Muscle layer of colon (tissue), 2 donors: Measurements from ENCODE around the gene CACNA2D1.

Experiments
- H3K27ac ChIP-seq: one replicate; pipeline ENCODE4 v1.7.0; 2013; ENCODE audit warnings: low read depth, mild to moderate bottlenecking, low read length, moderate library complexity
- H3K27me3 ChIP-seq, 2 donors: one replicate each; pipeline ENCODE4 v1.7.0; 2013; ENCODE audit warnings: low read length in 2 of 2, mild to moderate bottlenecking in 2 of 2; ENCODE audit not compliant: insufficient read depth in 2 of 2, control insufficient read depth in 1 of 2
- H3K36me3 ChIP-seq: one replicate; pipeline ENCODE4 v1.7.0; 2013; ENCODE audit warnings: mild to moderate bottlenecking, low read length; ENCODE audit not compliant: insufficient read depth
- H3K4me1 ChIP-seq: one replicate; pipeline ENCODE4 v1.7.0; 2013; ENCODE audit warnings: mild to moderate bottlenecking, low read length; ENCODE audit not compliant: insufficient read depth
- H3K4me3 ChIP-seq, 2 donors: one replicate each; pipeline ENCODE4 v1.7.0; 2013; ENCODE audit warnings: low read length in 2 of 2, low read depth in 1 of 2, mild to moderate bottlenecking in 1 of 2, moderate library complexity in 1 of 2
- H3K9ac ChIP-seq: one replicate; pipeline ENCODE4 v1.7.0; 2013; ENCODE audit warnings: low read length
- H3K9me3 ChIP-seq: one replicate; pipeline ENCODE4 v1.7.0; 2013; ENCODE audit warnings: mild to moderate bottlenecking, low read length
- donor health status: abdominal sarcoma.
- donor health status: Adenocarcinoma of cecum.

Gene CACNA2D1

DNA sequence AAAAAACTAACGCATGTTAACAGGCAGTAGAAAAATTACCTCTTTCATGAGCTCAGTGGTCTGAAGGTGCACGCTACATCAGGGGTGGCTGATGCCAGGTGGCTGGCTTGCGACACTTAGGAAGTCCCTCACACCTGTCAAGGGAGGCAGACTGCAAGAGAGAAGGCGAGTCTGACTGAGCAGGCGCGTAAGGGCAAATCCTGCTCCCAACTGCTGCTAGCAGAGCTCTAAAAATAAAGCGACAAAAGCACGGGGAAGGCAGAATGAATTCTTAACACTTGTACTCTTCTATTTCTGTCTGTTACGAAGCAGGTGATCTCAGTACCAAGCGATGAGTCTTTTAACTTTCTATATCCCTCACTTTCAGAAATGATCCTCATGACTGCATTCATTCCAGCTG is 33.1 kb downstream of the CACNA2D1 start:
- peaks cover 7% of the 10 kb centered on the region for H3K4me1 ChIP-seq

DNA sequence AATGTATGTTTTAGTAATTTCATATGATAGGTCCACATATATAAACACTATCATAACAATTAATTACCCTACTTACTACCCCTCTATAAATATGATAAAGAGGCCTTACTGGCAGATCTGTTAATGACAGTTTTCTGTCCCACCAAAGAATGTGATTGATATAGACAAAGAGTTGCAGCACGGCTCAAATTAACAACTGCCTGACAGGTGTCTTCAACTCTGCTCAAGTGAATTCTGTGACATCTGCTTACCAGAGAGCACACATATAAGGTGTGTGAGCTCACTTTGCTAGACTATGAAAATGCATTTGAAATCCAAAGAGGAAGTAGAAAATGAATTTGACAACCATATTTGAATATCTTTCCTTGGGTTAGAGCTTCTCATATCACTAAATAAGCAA is 36.6 kb downstream of the CACNA2D1 start:
- Histone ChIP-seq H3K27ac (no peak overlapping the region), H3K27me3 (no peaks in the 10 kb centered on the region), H3K4me3 (no peak overlapping the region), H3K9me3 (no peaks in the 10 kb centered on the region), H3K36me3 (no peaks in the 10 kb centered on the region), H3K9ac (no peak overlapping the region), H3K4me1 (no peaks in the 10 kb centered on the region)

More for the DNA sequence above, 33.1 kb downstream of the CACNA2D1 start:
- Histone ChIP-seq H3K4me3 (peak overlapping the region in 1 of 2 donors; percentile 42), H3K9me3 (no peaks in the 10 kb centered on the region), H3K27ac (no peak overlapping the region), H3K27me3 (no peaks in the 10 kb centered on the region), H3K36me3 (no peaks in the 10 kb centered on the region), H3K9ac (peak overlapping the region; percentile 17)

DNA sequence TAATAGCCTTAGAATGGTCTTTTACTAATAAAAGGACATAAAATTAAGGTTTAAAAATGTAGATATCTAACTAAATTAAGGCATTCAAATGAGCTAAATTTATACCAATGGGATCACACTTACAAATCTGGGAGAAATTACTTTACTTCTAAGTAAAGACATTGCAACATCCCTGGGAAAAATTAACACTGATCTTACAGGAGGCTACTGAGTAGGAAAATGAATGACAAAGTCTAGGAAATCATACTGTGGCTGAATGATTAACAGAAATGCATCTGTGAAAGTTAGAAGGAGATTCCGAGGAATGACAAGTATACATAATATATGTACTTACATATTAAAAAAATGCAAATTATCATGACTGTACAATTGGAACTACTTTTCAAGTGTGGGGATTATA is 38.3 kb downstream of the CACNA2D1 start:
- no peak overlapping the region for H3K27ac ChIP-seq
- H3K9ac ChIP-seq, result no peak overlapping the region
- no peak overlapping the region for H3K4me3 ChIP-seq
- no peaks in the 10 kb centered on the region for H3K9me3 ChIP-seq
- no peaks in the 10 kb centered on the region for H3K27me3 ChIP-seq
- no peaks in the 10 kb centered on the region for H3K4me1 ChIP-seq
- no peaks in the 10 kb centered on the region for H3K36me3 ChIP-seq

DNA sequence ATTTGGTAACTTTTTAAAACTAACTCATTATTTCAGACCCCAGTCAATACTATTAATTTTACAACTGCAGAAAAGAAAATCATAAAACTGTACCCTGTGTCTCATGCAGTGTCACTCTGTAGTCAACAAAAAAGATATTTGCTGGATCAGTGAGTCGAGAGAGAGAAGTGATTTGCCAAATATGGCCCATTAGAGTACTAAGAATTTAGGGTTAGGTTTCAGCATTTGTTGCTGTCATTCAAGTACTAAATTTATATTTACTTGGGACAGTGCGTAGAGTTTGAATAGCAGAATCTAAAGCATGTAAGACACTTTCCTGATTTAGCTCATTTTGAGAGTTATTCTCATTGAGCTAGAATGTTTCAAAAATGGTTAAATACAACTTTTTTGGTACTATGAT is 38.9 kb downstream of the CACNA2D1 start:
- no peak overlapping the region for H3K9ac ChIP-seq
- no peaks in the 10 kb centered on the region for H3K4me1 ChIP-seq
- H3K27me3 ChIP-seq, result no peaks in the 10 kb centered on the region
- no peak overlapping the region for H3K4me3 ChIP-seq
- H3K9me3 ChIP-seq, result no peaks in the 10 kb centered on the region
- H3K27ac ChIP-seq, result no peak overlapping the region
- no peaks in the 10 kb centered on the region for H3K36me3 ChIP-seq

DNA sequence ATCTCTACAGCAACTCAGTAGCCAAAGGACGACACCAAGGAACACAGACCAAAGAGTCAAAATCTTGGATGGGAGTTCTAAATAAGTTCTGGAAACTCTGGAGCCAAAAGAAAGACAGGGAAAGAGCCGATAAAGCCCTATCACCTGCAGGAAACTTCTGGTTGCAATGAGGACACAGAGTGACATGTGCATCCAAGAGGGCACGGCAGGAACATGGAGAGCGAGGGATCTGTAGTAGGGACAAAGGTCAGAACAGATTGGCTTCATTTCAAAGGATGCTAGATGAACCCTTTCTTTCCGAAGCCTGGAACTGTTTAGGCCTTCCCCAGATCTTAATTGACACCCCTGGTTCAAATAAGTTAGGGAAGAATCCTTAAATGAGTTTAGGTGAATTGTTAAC is 39.5 kb downstream of the CACNA2D1 start:
- H3K27me3 ChIP-seq, result no peaks in the 10 kb centered on the region
- no peak overlapping the region for H3K27ac ChIP-seq
- H3K9ac ChIP-seq, result no peak overlapping the region
- no peak overlapping the region for H3K4me3 ChIP-seq
- H3K4me1 ChIP-seq, result no peaks in the 10 kb centered on the region
- no peaks in the 10 kb centered on the region for H3K36me3 ChIP-seq
- no peaks in the 10 kb centered on the region for H3K9me3 ChIP-seq

DNA sequence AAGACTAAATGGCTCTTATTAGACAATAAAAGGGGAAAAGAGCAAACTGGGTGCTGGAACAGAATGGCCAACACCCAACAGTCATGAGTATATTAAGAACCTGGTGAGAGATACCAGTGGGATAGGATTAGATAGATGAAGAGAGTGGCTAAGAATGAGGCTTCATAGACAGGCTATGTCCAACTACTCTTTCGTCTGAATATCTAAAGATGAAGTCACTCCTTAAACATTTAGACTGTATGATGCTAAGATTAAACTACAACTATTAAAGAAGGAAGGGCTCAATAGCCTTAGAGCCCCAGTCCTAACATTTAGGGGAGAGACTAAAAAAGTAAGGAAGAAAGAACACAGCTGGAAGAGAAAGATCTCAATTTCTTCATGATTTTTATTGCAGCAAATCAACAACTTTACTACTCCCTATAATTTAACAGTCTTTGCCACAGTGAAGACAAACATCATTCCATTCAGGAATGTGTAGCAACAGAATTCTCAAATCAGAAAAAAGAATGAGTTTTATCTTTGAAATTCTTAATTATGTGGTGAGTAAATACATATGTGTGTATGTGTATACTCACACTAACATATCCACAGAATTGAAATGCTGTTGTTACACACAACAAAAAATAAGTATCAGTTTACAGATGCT is 45.6 kb downstream of the CACNA2D1 start:
- Histone ChIP-seq H3K27ac (no peak overlapping the region), H3K4me3 (no peak overlapping the region), H3K9ac (no peak overlapping the region), H3K9me3 (no peaks in the 10 kb centered on the region), H3K4me1 (no peaks in the 10 kb centered on the region), H3K36me3 (no peaks in the 10 kb centered on the region), H3K27me3 (no peaks in the 10 kb centered on the region)

DNA sequence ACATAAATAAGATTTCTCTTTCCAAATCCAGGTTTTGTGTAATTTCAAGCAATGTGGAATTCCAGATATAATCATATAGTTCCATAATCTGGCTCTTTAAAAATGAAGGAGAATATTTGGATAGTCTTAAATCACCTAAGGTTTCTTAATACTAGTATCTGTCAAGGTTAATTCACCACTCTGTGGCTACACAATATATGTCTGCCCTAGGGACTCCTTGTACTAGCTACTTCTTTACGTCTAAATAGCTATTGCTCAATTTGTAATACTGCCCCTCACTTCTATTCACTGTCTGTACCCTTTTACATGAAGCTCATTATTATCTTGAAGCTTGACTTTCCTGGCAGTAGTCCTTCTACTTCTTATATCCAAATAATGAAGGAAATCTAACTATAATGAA is 47.2 kb downstream of the CACNA2D1 start:
- no peaks in the 10 kb centered on the region for H3K4me1 ChIP-seq
- H3K27ac ChIP-seq, result no peak overlapping the region
- H3K9me3 ChIP-seq, result no peaks in the 10 kb centered on the region
- H3K4me3 ChIP-seq, result no peak overlapping the region
- H3K27me3 ChIP-seq, result no peaks in the 10 kb centered on the region
- no peak overlapping the region for H3K9ac ChIP-seq
- no peaks in the 10 kb centered on the region for H3K36me3 ChIP-seq

DNA sequence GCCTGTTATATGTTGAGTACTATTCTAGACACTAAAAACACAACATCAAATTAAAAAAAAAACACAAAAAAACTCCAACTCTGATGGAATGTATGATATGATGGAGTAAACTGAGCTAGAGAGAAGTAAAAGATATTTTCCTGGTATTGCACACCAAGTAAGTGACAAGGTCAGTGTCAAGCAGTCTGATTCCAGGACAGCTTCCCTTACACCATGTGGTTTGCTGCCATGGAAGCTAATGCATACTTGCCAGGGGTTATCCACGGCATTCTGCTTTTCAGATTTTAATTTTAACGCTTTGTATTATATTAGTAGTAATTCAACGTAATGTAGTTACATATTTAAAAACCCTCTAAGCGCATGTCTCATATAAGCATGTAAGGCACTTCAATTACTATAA is 48.4 kb downstream of the CACNA2D1 start:
- H3K27ac ChIP-seq, result no peak overlapping the region
- no peaks in the 10 kb centered on the region for H3K9me3 ChIP-seq
- H3K27me3 ChIP-seq, result no peaks in the 10 kb centered on the region
- no peak overlapping the region for H3K4me3 ChIP-seq
- no peak overlapping the region for H3K9ac ChIP-seq
- no peaks in the 10 kb centered on the region for H3K36me3 ChIP-seq
- H3K4me1 ChIP-seq, result no peaks in the 10 kb centered on the region

DNA sequence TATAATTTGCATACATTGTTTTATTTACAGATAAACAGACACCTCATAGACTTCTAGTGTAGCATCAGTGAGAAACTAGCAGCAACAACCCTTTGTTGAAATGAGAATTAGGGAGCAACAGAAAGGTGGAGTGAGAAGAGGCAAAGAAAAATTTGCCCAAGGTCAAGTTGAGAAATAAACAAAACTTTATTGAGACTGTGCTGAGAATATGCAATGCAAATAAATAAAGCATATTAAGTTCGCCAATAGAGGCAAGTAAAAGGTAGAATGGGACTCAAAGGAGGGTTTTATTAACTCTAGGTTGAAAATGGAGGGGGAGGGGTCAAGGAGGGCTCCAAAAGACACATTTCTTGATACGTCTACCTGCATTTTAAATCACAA is 49.7 kb downstream of the CACNA2D1 start:
- H3K9me3 ChIP-seq, result no peaks in the 10 kb centered on the region
- no peaks in the 10 kb centered on the region for H3K4me1 ChIP-seq
- H3K27me3 ChIP-seq, result no peaks in the 10 kb centered on the region
- H3K36me3 ChIP-seq, result no peaks in the 10 kb centered on the region
- no peak overlapping the region for H3K9ac ChIP-seq
- no peak overlapping the region for H3K4me3 ChIP-seq
- no peak overlapping the region for H3K27ac ChIP-seq

DNA sequence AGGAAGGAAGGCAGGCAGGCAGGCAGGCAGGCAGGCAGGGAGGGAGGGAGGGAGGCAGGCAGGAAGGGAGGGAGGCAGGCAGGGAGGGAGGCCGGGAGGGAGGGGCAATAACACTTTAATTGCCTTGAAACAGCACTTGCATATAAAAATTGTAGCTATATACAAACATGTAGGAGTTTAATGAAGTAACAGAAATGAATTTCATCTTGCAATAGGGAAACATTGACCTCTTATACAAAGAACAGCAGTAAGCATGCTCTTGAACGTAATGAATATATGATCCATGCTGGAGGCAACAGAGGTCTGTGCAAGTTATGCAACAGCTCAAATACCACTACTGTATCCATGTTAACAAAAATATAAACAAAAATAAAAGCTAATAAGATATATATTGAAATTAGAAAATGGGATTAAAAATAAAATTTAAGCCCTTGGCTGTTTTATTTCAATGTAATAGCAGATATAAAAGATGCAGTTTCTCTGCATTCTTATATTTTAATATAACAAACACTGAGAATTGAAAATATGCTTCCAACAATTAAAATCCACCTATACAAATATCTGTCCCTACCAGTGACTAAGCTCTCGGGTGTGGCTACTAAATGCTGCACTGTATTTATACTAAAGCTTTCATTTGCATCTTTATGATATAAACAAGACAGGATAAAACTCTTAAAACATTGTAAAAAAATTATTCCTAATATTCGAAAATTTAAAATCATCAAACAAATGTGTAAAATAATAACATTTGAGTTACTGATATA is 50.3 kb downstream of the CACNA2D1 start:
- no peaks in the 10 kb centered on the region for H3K27me3 ChIP-seq
- no peaks in the 10 kb centered on the region for H3K4me1 ChIP-seq
- H3K4me3 ChIP-seq, result no peak overlapping the region
- no peaks in the 10 kb centered on the region for H3K9me3 ChIP-seq
- no peak overlapping the region for H3K9ac ChIP-seq
- no peak overlapping the region for H3K27ac ChIP-seq
- H3K36me3 ChIP-seq, result no peaks in the 10 kb centered on the region

DNA sequence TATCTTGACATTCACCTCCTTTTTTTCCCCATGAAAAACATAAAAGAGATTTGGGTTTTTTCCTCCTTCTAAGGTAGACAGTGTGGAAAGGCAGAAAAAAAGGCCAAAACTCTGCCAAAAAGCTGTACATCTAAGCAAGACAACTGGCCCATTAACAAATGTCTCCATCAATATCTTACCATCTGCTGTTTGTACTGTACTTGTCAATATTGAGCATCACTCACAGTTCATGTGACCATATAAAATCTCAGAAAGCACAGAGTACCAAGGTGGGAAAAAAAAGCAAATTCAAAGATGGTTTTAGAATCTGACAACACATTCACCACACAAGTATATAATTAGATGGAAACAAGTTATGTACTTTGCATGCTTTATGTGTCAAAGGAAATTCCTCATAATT is 52.6 kb downstream of the CACNA2D1 start:
- no peak overlapping the region for H3K4me3 ChIP-seq
- H3K4me1 ChIP-seq, result no peaks in the 10 kb centered on the region
- H3K27me3 ChIP-seq, result no peaks in the 10 kb centered on the region
- H3K9ac ChIP-seq, result no peak overlapping the region
- H3K36me3 ChIP-seq, result no peaks in the 10 kb centered on the region
- no peaks in the 10 kb centered on the region for H3K9me3 ChIP-seq
- no peak overlapping the region for H3K27ac ChIP-seq

DNA sequence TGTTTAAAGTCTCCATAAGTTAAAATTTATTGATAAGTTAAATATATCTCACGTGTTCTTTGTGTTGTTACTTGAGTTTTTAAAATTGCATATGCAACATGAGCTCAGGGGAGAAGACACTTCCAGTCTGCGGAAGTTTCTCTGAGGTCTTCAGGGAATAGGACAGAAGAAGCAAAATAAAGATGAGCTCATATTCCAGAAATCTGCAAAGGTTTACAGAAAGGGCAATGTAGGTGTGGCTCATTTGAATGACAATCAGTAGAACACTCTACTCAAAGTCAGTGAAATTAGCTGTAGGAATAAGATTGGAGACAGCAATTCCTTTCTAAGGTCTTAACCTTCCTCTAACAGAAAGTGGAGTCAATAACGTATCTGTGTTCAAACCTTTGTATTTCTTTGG is 53.7 kb downstream of the CACNA2D1 start:
- H3K4me3 ChIP-seq, result no peak overlapping the region
- H3K27me3 ChIP-seq, result no peaks in the 10 kb centered on the region
- H3K27ac ChIP-seq, result no peak overlapping the region
- H3K9me3 ChIP-seq, result no peaks in the 10 kb centered on the region
- no peak overlapping the region for H3K9ac ChIP-seq
- H3K36me3 ChIP-seq, result no peaks in the 10 kb centered on the region
- H3K4me1 ChIP-seq, result no peaks in the 10 kb centered on the region
